HCT116 (cell line): ENCODE measurements around the gene GALR3. TPM values are rescaled to one million over a fixed set of nuclear protein-coding genes. Genes with fewer than 3 reads are reported as not detected.

Experiments used
- ATAC-seq: fragments of 200-7000 bp; cut with Tn5 transposase; 2 replicates; pipeline ENCODE4 v1.9.1; 2020; ENCODE audit warnings: mild to moderate bottlenecking, moderate library complexity
- BruUV-seq: library from RNA; stranded (reverse); fragments of 400-500 nt; replicated peaks from 2 replicates; lab custom pipeline; 2021; lab: Mats Ljungman, UMichigan
- CTCF ChIA-PET: fragments of 300-600 bp; sonication (Branson Sonifier 250); formaldehyde crosslinking; loops from one replicate; lab custom pipeline; 2021; ENCODE audit warnings: antibody characterized with exemption; lab: Charles Lee
- POLR2A ChIA-PET: fragments of 300-600, 350-600 bp; sonication (Branson Sonifier 250); formaldehyde crosslinking; loops from one replicate; lab custom pipeline; 2021; ENCODE audit warnings: antibody characterized with exemption; lab: Charles Lee
- RAD21 ChIA-PET, 2 experiments: fragments of 300-600 bp; sonication (Branson Sonifier 250); formaldehyde crosslinking; loops; one replicate each; lab custom pipeline; 2023; ENCODE audit warnings: low total read pairs in 2 of 2; ENCODE audit not compliant: uncharacterized antibody in 2 of 2, unreplicated experiment in 2 of 2, low non-redundant PET in 1 of 2; lab: Charles Lee
- DNase-seq: peaks from one replicate; pipeline ENCODE4 v3.0.0-alpha.2; 2010; ENCODE audit warnings: low read depth, low spot score
- H2AFZ ChIP-seq: fragments of 200-600 bp; shearing (Covaris generic), sonication (generic); 2 replicates; pipeline ENCODE4 v1.6.1; 2017; ENCODE audit warnings: low read depth, mixed run types, mixed read lengths, antibody characterized with exemption, low read length; ENCODE audit not compliant: poor library complexity, severe bottlenecking
- H3K27ac ChIP-seq: 2 replicates; pipeline ENCODE4 v1.5.1; 2012; ENCODE audit warnings: low read depth, low read length
- H3K27me3 ChIP-seq: fragments of 200-600 bp; sonication (generic); 2 replicates; pipeline ENCODE4 v1.6.1; 2016; ENCODE audit warnings: mixed run types, low read length, mixed read lengths; ENCODE audit not compliant: insufficient read depth
- H3K36me3 ChIP-seq, 2 experiments: fragments of 200-500 bp in 1 of 2; fragments of 200-600 bp in 1 of 2; sonication (Bioruptor generic) in 1 of 2; sonication (generic) in 1 of 2; 2 replicates each; pipeline versions ENCODE4 v1.5.1 to v1.6.1; 2014 to 2016; ENCODE audit warnings: low read length in 2 of 2, inconsistent platforms in 1 of 2, mixed read lengths in 1 of 2, mixed run types in 1 of 2; ENCODE audit not compliant: insufficient read depth in 2 of 2, control insufficient read depth in 1 of 2
- H3K4me1 ChIP-seq, 2 experiments: fragments of 200-600 bp in 1 of 2; sonication (generic) in 1 of 2; 2 replicates each; pipeline versions ENCODE4 v1.5.1 to v1.6.1; 2012 to 2017; ENCODE audit warnings: low read length in 2 of 2, inconsistent platforms in 1 of 2, mild to moderate bottlenecking in 1 of 2, mixed read lengths in 1 of 2, mixed run types in 1 of 2, moderate library complexity in 1 of 2; ENCODE audit not compliant: insufficient read depth in 2 of 2, control insufficient read depth in 1 of 2
- H3K4me2 ChIP-seq: fragments of 200-600 bp; sonication (generic); 2 replicates; pipeline ENCODE4 v1.6.1; 2017; ENCODE audit warnings: mixed run types, low read length, mixed read lengths
- H3K4me3 ChIP-seq, 2 experiments: fragments of 200-600 bp in 1 of 2; sonication (generic) in 1 of 2; replicated peaks in 1 of 2; 2 replicates each; pipeline ENCODE4 v1.5.1; 2011 to 2016; ENCODE audit warnings: low read length in 2 of 2, control low read depth in 1 of 2, low read depth in 1 of 2, mild to moderate bottlenecking in 1 of 2, mixed read lengths in 1 of 2, mixed run types in 1 of 2
- H3K79me2 ChIP-seq: fragments of 200-600 bp; sonication (generic); 2 replicates; pipeline ENCODE4 v1.6.1; 2017; ENCODE audit warnings: mild to moderate bottlenecking, mixed run types, low read length, moderate library complexity, mixed read lengths; ENCODE audit not compliant: insufficient read depth
- H3K9ac ChIP-seq: fragments of 200-600 bp; sonication (generic); 2 replicates; pipeline ENCODE4 v1.6.1; 2016; ENCODE audit warnings: low read length, mixed read lengths
- H3K9me2 ChIP-seq: fragments of 200-600 bp; sonication (generic), shearing (Covaris generic); 2 replicates; pipeline ENCODE4 v1.6.1; 2017; ENCODE audit warnings: mixed run types, mild to moderate bottlenecking, moderate library complexity; ENCODE audit not compliant: insufficient read depth
- H3K9me3 ChIP-seq, 2 experiments: fragments of 200-500 bp in 1 of 2; fragments of 200-600 bp in 1 of 2; sonication (Bioruptor generic) in 1 of 2; sonication (generic) in 1 of 2; 2 replicates each; pipeline ENCODE4 v1.6.1; 2014 to 2017; ENCODE audit warnings: low read length in 2 of 2, mixed read lengths in 2 of 2, inconsistent platforms in 1 of 2, low read depth in 1 of 2, mild to moderate bottlenecking in 1 of 2, mixed run types in 1 of 2, moderate library complexity in 1 of 2; ENCODE audit not compliant: control insufficient read depth in 1 of 2, insufficient read depth in 1 of 2
- H4K20me1 ChIP-seq: fragments of 200-600 bp; sonication (generic), shearing (Covaris generic); 2 replicates; pipeline ENCODE4 v1.6.1; 2017; ENCODE audit warnings: mixed run types, mild to moderate bottlenecking, moderate library complexity; ENCODE audit not compliant: insufficient read depth
- ATF3 ChIP-seq: IDR thresholded peaks from 2 replicates; pipeline ENCODE4 v1.6.1; 2012
- CEBPB ChIP-seq: IDR thresholded peaks from 2 replicates; pipeline ENCODE4 v1.6.1; 2012; ENCODE audit warnings: low read depth
- EGR1 ChIP-seq: IDR thresholded peaks from 2 replicates; pipeline ENCODE4 v1.6.1; 2012; ENCODE audit warnings: low read depth
- ELF1 ChIP-seq: IDR thresholded peaks from 2 replicates; pipeline ENCODE4 v1.6.1; 2012; ENCODE audit warnings: low read depth, borderline replicate concordance
- EZH2 ChIP-seq: fragments of 200-600 bp; sonication (generic); IDR thresholded peaks from 2 replicates; pipeline ENCODE4 v1.6.1; 2017; ENCODE audit warnings: antibody characterized with exemption, mixed run types
- FOSL1 ChIP-seq: IDR thresholded peaks from 2 replicates; pipeline ENCODE4 v1.6.1; 2012; ENCODE audit warnings: low read depth
- JUND ChIP-seq: IDR thresholded peaks from 2 replicates; pipeline ENCODE4 v1.6.1; 2012
- POLR2A ChIP-seq: IDR thresholded peaks from 2 replicates; pipeline ENCODE4 v1.7.0; 2011; ENCODE audit warnings: borderline replicate concordance; ENCODE audit not compliant: insufficient read depth, insufficient read length; ENCODE audit errors: extremely low read depth
- POLR2AphosphoS5 ChIP-seq: IDR thresholded peaks from 2 replicates; pipeline ENCODE4 v1.6.1; 2011; ENCODE audit warnings: mild to moderate bottlenecking, low read depth, low read length, moderate library complexity
- RAD21 ChIP-seq: IDR thresholded peaks from 2 replicates; pipeline ENCODE4 v1.6.1; 2012; ENCODE audit warnings: low read depth, mild to moderate bottlenecking
- SIN3A ChIP-seq: IDR thresholded peaks from 2 replicates; pipeline ENCODE4 v1.6.1; 2012; ENCODE audit warnings: low read depth
- SP1 ChIP-seq: IDR thresholded peaks from 2 replicates; pipeline ENCODE4 v1.6.1; 2012; ENCODE audit warnings: low read depth
- SRF ChIP-seq: IDR thresholded peaks from 2 replicates; pipeline ENCODE4 v1.6.1; 2012; ENCODE audit warnings: low read depth
- TCF7L2 ChIP-seq: IDR thresholded peaks from 2 replicates; pipeline ENCODE4 v1.7.0; 2011; ENCODE audit warnings: borderline replicate concordance, inconsistent platforms; ENCODE audit not compliant: insufficient read depth, insufficient read length; ENCODE audit errors: extremely low read depth
- YY1 ChIP-seq: IDR thresholded peaks from 2 replicates; pipeline ENCODE4 v1.6.1; 2011; ENCODE audit warnings: low read length, low read depth, moderate library complexity, mild to moderate bottlenecking; ENCODE audit not compliant: insufficient replicate concordance; ENCODE audit errors: extremely low read depth
- ZBTB33 ChIP-seq: IDR thresholded peaks from 2 replicates; pipeline ENCODE4 v1.6.1; 2011; ENCODE audit warnings: mild to moderate bottlenecking, low read length, moderate library complexity; ENCODE audit not compliant: insufficient replicate concordance; ENCODE audit errors: extremely low read depth
- ZFX ChIP-seq: fragments of 450-650 bp; IDR thresholded peaks from 2 replicates; pipeline ENCODE4 v1.6.1; 2017
- ZNF274 ChIP-seq: fragments of 200-500 bp; sonication (Bioruptor generic); IDR thresholded peaks from 2 replicates; pipeline ENCODE4 v1.6.1; 2014; ENCODE audit warnings: mild to moderate bottlenecking, low read depth, low read length, inconsistent platforms
- intact Hi-C: fragments of 100-400 bp; cut with micrococcal nuclease; formaldehyde crosslinking; loops from 2 replicates; pipeline ENCODE4 v1.10.0; 2022
- total RNA-seq: library from RNA; stranded (reverse); gene quantifications from one replicate; pipeline ENCODE4 v1.2.1, GENCODE V29; 2021; ENCODE audit not compliant: unreplicated experiment
- TF ChIP-seq, protein P1 (sequence below), 3 experiments: fragments of 200-600 bp in 1 of 3; sonication (generic) in 1 of 3; IDR thresholded peaks in 2 of 3; conservative IDR thresholded peaks in 1 of 3; 2 replicates each; pipeline ENCODE4 v1.5.1; 2012 to 2017; ENCODE audit warnings: low read depth in 2 of 3, low read length in 2 of 3, antibody characterized with exemption in 1 of 3, borderline replicate concordance in 1 of 3, control low read depth in 1 of 3, mild to moderate bottlenecking in 1 of 3, mixed read lengths in 1 of 3, mixed run types in 1 of 3, moderate library complexity in 1 of 3; ENCODE audit not compliant: insufficient read depth in 1 of 3

Gene GALR3
- total RNA-seq, 1 experiment from 2014 or later, result 0.32 TPM

- RAD21 ChIA-PET, result interaction anchor here in 1 of 2 experiments (1.2 kb wide), 1 partner anchor 25 kb away, joined by 4 read pairs; no protein-coding TSS in a partner anchor
- intact Hi-C loops, result loop anchor here (5.0 kb wide), 1 partner anchor 200 kb away; the partner anchor contains the start of gene GGA1
- TF ChIP-seq EZH2 (no peak), RAD21 (no peak), POLR2A (peak; percentile 78), ELF1 (no peak; the same call in 1 of the 2 replicates), ZFX (peak; percentile 31; the same call in 1 of the 2 replicates), TCF7L2 (peak; percentile 79), ATF3 (no peak), POLR2AphosphoS5 (peak; percentile 97), ZNF274 (no peak), YY1 (no peak), FOSL1 (peak; percentile 29), SIN3A (peak; percentile 98), SP1 (peak; percentile 82), SRF (peak; percentile 85), EGR1 (peak; percentile 76), CEBPB (no peak; the same call in 1 of the 2 replicates), JUND (peak; percentile 82), ZBTB33 (peak; percentile 58)
- TF ChIP-seq, protein P1, sequence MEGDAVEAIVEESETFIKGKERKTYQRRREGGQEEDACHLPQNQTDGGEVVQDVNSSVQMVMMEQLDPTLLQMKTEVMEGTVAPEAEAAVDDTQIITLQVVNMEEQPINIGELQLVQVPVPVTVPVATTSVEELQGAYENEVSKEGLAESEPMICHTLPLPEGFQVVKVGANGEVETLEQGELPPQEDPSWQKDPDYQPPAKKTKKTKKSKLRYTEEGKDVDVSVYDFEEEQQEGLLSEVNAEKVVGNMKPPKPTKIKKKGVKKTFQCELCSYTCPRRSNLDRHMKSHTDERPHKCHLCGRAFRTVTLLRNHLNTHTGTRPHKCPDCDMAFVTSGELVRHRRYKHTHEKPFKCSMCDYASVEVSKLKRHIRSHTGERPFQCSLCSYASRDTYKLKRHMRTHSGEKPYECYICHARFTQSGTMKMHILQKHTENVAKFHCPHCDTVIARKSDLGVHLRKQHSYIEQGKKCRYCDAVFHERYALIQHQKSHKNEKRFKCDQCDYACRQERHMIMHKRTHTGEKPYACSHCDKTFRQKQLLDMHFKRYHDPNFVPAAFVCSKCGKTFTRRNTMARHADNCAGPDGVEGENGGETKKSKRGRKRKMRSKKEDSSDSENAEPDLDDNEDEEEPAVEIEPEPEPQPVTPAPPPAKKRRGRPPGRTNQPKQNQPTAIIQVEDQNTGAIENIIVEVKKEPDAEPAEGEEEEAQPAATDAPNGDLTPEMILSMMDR (IDR thresholded peaks at IDR 0.05 in 2 of 3, conservative IDR thresholded peaks at IDR 0.05 in 1 of 3; ENCODE audit: borderline replicate concordance in 1 of 3, insufficient read depth in 1 of 3, low read depth in 2 of 3, low read length in 2 of 3), result no peak
Measured at GRCh38 chr22:37807410-37808293, 15.5 kb upstream of the GALR3 start, which contains the start of gene GCAT. GCAT (plus strand) TSS chr22:37807934; CDS start chr22:37807968, 34 bp downstream.

More at GRCh38 chr22:37807410-37808293, 15.5 kb upstream of the GALR3 start, which contains the start of gene GCAT:
- POLR2A ChIA-PET, result interaction anchor here (0.6 to 4.3 kb wide), 31 partner anchors 8 to 1406 kb away, joined by 3 to 41 read pairs (median 4); partner anchors contain the start of genes ANKRD54, C22orf23, GALR3 and GGA1
- Histone ChIP-seq H3K79me2 (peaks cover 52% of the 10 kb centered on the region), H3K4me3 (peak within 1 kb of the TSS; percentile 80 to 95), H4K20me1 (no peaks in the 10 kb centered on the region), H3K27ac (peak within 1 kb of the TSS; percentile 87), H3K4me2 (peak within 1 kb of the TSS; percentile 91), H3K9me3 (no peaks in the 10 kb centered on the region), H3K36me3 (no peaks in the 10 kb centered on the region), H3K9me2 (no peaks in the 10 kb centered on the region), H3K9ac (peak within 1 kb of the TSS; percentile 98), H2AFZ (no peak within 1 kb of the TSS), H3K4me1 (peaks cover 15 to 60% of the 10 kb centered on the region in 2 experiments; a peak in 3 of 4 replicates), H3K27me3 (no peaks in the 10 kb centered on the region)
- DNase-seq, result peak; percentile 95
- ATAC-seq, result peak; percentile 81
- no TSS peak for BruUV-seq
- CTCF ChIA-PET, result interaction anchor here (0.8 to 1.9 kb wide), 5 partner anchors 10 to 164 kb away, joined by 3 to 17 read pairs (median 5); partner anchors contain the start of gene GALR3
